Loucy (cell line): Measurements from ENCODE around the gene AJM1.

Source experiments
- H2AFZ ChIP-seq: fragments of 200-600 bp; sonication (generic); 2 replicates; pipeline ENCODE4 v1.6.0; 2016; ENCODE audit warnings: antibody characterized with exemption, mild to moderate bottlenecking, low read length, moderate library complexity
- H3F3A ChIP-seq: fragments of 200-600 bp; 2 replicates; pipeline ENCODE4 v1.6.0; 2016; ENCODE audit warnings: antibody characterized with exemption, low read depth, mild to moderate bottlenecking
- H3K27me3 ChIP-seq: fragments of 200-600 bp; sonication (generic); 2 replicates; pipeline ENCODE4 v1.6.1; 2014; ENCODE audit warnings: low read length, mild to moderate bottlenecking; ENCODE audit not compliant: insufficient read depth, poor library complexity, severe bottlenecking
- H3K36me3 ChIP-seq: fragments of 200-600 bp; sonication (generic); 2 replicates; pipeline ENCODE4 v1.6.1; 2016; ENCODE audit warnings: low read length; ENCODE audit not compliant: insufficient read depth
- H3K4me1 ChIP-seq: fragments of 200-600 bp; sonication (generic); 2 replicates; pipeline ENCODE4 v1.5.1; 2014; ENCODE audit warnings: low read length, mild to moderate bottlenecking; ENCODE audit not compliant: insufficient read depth, poor library complexity, severe bottlenecking
- H3K4me2 ChIP-seq: fragments of 200-600 bp; sonication (generic); 2 replicates; pipeline ENCODE4 v1.6.0; 2014; ENCODE audit warnings: antibody characterized with exemption, low read length, low read depth, mild to moderate bottlenecking; ENCODE audit not compliant: poor library complexity, severe bottlenecking
- H3K4me3 ChIP-seq: fragments of 200-600 bp; sonication (generic); 2 replicates; pipeline ENCODE4 v1.5.1; 2014; ENCODE audit warnings: low read length, mild to moderate bottlenecking, mixed read lengths; ENCODE audit not compliant: poor library complexity, severe bottlenecking
- H3K79me2 ChIP-seq: fragments of 200-600 bp; sonication (generic); 2 replicates; pipeline ENCODE4 v1.6.1; 2014; ENCODE audit warnings: low read length; ENCODE audit not compliant: insufficient read depth
- H3K9ac ChIP-seq: fragments of 200-600 bp; sonication (generic); 2 replicates; pipeline ENCODE4 v1.6.0; 2014; ENCODE audit warnings: mild to moderate bottlenecking, low read depth, low read length, moderate library complexity; ENCODE audit not compliant: poor library complexity, severe bottlenecking
- H3K9me2 ChIP-seq: fragments of 200-600 bp; sonication (generic); replicated peaks from 2 replicates; pipeline ENCODE4 v1.6.1; 2016; ENCODE audit warnings: low read depth, low read length, mixed read lengths
- H3K9me3 ChIP-seq: fragments of 200-600 bp; sonication (generic); 2 replicates; pipeline ENCODE4 v1.6.1; 2014; ENCODE audit warnings: mild to moderate bottlenecking, antibody characterized with exemption, low read length, low read depth; ENCODE audit not compliant: insufficient read depth
- H4K20me1 ChIP-seq: fragments of 200-600 bp; sonication (generic); 2 replicates; pipeline ENCODE4 v1.6.0; 2014; ENCODE audit warnings: antibody characterized with exemption, low read length, mild to moderate bottlenecking; ENCODE audit not compliant: insufficient read depth, poor library complexity, severe bottlenecking
- CTCF ChIP-seq: fragments of 200-600 bp; sonication (generic); conservative IDR thresholded peaks from 2 replicates; pipeline ENCODE4 v1.5.1; 2014; ENCODE audit warnings: mild to moderate bottlenecking, antibody characterized with exemption, low read length
- EZH2phosphoT487 ChIP-seq: fragments of 200-600 bp; IDR thresholded peaks from 2 replicates; pipeline ENCODE4 v1.6.1; 2018; ENCODE audit warnings: antibody characterized with exemption, mild to moderate bottlenecking, moderate library complexity, borderline replicate concordance

AJM1 gene

GRCh38 chr9:136876476-136876875, 34.2 kb downstream of the AJM1 start:
- no peaks in the 10 kb centered on the region for H3K36me3 ChIP-seq
- no peaks in the 10 kb centered on the region for H3K79me2 ChIP-seq
- H3K9me2 ChIP-seq = no peaks in the 10 kb centered on the region
- no peaks in the 10 kb centered on the region for H4K20me1 ChIP-seq
- peaks cover 6% of the 10 kb centered on the region; the same call in 1 of the 2 replicates for H3K9me3 ChIP-seq
- no peak overlapping the region for H3K9ac ChIP-seq
- H3K4me1 ChIP-seq = no peaks in the 10 kb centered on the region
- H3K27me3 ChIP-seq = no peaks in the 10 kb centered on the region
- H2AFZ ChIP-seq = no peak overlapping the region
- TF ChIP-seq CTCF (no peak), EZH2phosphoT487 (no peak)
- no peak overlapping the region for H3K4me3 ChIP-seq
- H3F3A ChIP-seq = no peaks in the 10 kb centered on the region
- no peak overlapping the region for H3K4me2 ChIP-seq

- Histone ChIP-seq H3K9me3 (no peaks in the 10 kb centered on the region), H3K36me3 (no peaks in the 10 kb centered on the region), H3F3A (no peaks in the 10 kb centered on the region), H3K9ac (no peak overlapping the region), H3K4me3 (no peak overlapping the region), H2AFZ (no peak overlapping the region), H3K4me1 (peaks cover 16% of the 10 kb centered on the region), H3K27me3 (no peaks in the 10 kb centered on the region), H4K20me1 (no peaks in the 10 kb centered on the region), H3K79me2 (peaks cover 6% of the 10 kb centered on the region; the same call in 1 of the 2 replicates), H3K9me2 (no peaks in the 10 kb centered on the region), H3K4me2 (no peak overlapping the region)
- TF ChIP-seq EZH2phosphoT487 (no peak), CTCF (no peak)
Measured at GRCh38 chr9:136880651-136881050, 38.4 kb downstream of the AJM1 start.

GRCh38 chr9:136881691-136882108, 39.4 kb downstream of the AJM1 start:
- Histone ChIP-seq H3F3A (no peaks in the 10 kb centered on the region), H3K9ac (no peak overlapping the region), H3K79me2 (peaks cover 10% of the 10 kb centered on the region; the same call in 1 of the 2 replicates), H3K4me1 (peaks cover 19% of the 10 kb centered on the region), H3K27me3 (no peaks in the 10 kb centered on the region), H3K9me2 (no peaks in the 10 kb centered on the region), H3K36me3 (no peaks in the 10 kb centered on the region), H3K9me3 (no peaks in the 10 kb centered on the region), H4K20me1 (peaks cover under 1% of the 10 kb centered on the region), H3K4me2 (no peak overlapping the region), H3K4me3 (no peak overlapping the region), H2AFZ (no peak overlapping the region)
- no peak for TF ChIP-seq CTCF
- no peak for TF ChIP-seq EZH2phosphoT487
